Ovary (tissue), 3 donors: Measurements from ENCODE around the gene IP6K3.

ENCODE experiments used
- EP300 ChIP-seq: sonication (generic); formaldehyde crosslinking; IDR thresholded peaks from one replicate; pipeline ENCODE4 v1.6.1; 2017; ENCODE audit warnings: antibody characterized with exemption
- POLR2A ChIP-seq: fragments of 450-650 bp; IDR thresholded peaks from one replicate; pipeline ENCODE4 v1.6.1; 2017; ENCODE audit warnings: antibody characterized with exemption, mild to moderate bottlenecking, moderate library complexity
- TF ChIP-seq, protein P1 (sequence below), 3 donors: fragments of 450-650 bp in 2 of 3; fragments of 200-600 bp in 1 of 3; IDR thresholded peaks; one replicate each; pipeline versions ENCODE4 v1.5.1 to v1.8.0; 2016 to 2022; ENCODE audit warnings: antibody characterized with exemption in 3 of 3, mild to moderate bottlenecking in 1 of 3
- donor health status: DM: no; HTN: no; CAD: no.

DNA sequence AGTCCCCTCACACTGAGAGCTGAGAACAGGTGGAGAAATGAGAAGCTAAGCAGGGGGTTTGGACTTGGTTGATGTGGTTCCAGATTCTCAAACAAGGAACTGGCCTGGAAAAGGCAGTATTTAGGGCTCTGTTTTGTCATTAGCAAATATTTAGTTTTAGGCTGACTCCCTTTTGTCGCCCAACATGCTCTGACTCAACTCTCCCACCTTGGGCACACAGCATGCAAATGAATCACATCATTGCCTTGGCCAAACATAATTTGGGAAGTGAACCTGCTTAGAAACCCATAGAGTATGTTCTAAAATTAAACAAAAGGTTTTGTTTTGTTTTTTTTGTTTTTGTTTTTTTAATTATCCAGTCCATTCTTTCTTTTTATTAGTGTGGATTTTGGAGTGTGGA is 25.7 kb downstream of the IP6K3 start:
- TF ChIP-seq, protein P1, sequence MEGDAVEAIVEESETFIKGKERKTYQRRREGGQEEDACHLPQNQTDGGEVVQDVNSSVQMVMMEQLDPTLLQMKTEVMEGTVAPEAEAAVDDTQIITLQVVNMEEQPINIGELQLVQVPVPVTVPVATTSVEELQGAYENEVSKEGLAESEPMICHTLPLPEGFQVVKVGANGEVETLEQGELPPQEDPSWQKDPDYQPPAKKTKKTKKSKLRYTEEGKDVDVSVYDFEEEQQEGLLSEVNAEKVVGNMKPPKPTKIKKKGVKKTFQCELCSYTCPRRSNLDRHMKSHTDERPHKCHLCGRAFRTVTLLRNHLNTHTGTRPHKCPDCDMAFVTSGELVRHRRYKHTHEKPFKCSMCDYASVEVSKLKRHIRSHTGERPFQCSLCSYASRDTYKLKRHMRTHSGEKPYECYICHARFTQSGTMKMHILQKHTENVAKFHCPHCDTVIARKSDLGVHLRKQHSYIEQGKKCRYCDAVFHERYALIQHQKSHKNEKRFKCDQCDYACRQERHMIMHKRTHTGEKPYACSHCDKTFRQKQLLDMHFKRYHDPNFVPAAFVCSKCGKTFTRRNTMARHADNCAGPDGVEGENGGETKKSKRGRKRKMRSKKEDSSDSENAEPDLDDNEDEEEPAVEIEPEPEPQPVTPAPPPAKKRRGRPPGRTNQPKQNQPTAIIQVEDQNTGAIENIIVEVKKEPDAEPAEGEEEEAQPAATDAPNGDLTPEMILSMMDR (IDR thresholded peaks at IDR 0.05): no peak
- TF ChIP-seq POLR2A (no peak), EP300 (no peak)
